ENCODE data around the gene NRSN1. TPM values are rescaled to one million over a fixed set of nuclear protein-coding genes. Genes with fewer than 3 reads are reported as not detected.

NRSN1 gene
- total RNA-seq, 1 donor from 2014 or later: not detected

GRCh38 chr6:24195836-24196597 is 70.0 kb downstream of the NRSN1 start:
- H3K27ac ChIP-seq (replicated peaks): no peak overlapping the region
- no peak for DNase-seq
- H3K27me3 ChIP-seq (ENCODE audit: low read depth): peaks cover 18% of the 10 kb centered on the region
- no peak for TF ChIP-seq CTCF (IDR thresholded peaks at IDR 0.05; ENCODE audit: borderline replicate concordance)
- no peak overlapping the region for H3K4me3 ChIP-seq
- H3K4me1 ChIP-seq: no peaks in the 10 kb centered on the region
- peaks cover 12% of the 10 kb centered on the region for H3K9me3 ChIP-seq (replicated peaks)
- H3K36me3 ChIP-seq: no peaks in the 10 kb centered on the region
- intact Hi-C loops (cut with micrococcal nuclease): no loop called here

Other genes with a start within 250 kb of the NRSN1 start
- gene DCDC2, start 231.8 kb downstream of the NRSN1 start, total RNA-seq: not detected

Data from left ventricle myocardium inferior (tissue), 1 donor.